Panc1 (cell line): Measurements from ENCODE around the gene INPP5A. TPM values are rescaled to one million over a fixed set of nuclear protein-coding genes. Genes with fewer than 3 reads are reported as not detected.
A peak's percentile ranks its signal among the peaks of the same experiment; 100 is the strongest.

Experiments used
- ATAC-seq: fragments of 200-7000 bp; cut with Tn5 transposase; 2 replicates; pipeline ENCODE4 v1.9.1; 2020; ENCODE audit warnings: mild to moderate bottlenecking, moderate library complexity
- BruUV-seq: library from RNA; stranded (reverse); fragments of 400-500 nt; replicated peaks from 2 replicates; lab custom pipeline; 2021; lab: Mats Ljungman, UMichigan
- CTCF ChIA-PET: fragments of 300-600 bp; sonication (Branson Sonifier 250); formaldehyde crosslinking; loops from one replicate; lab custom pipeline; 2022; ENCODE audit warnings: antibody characterized with exemption; lab: Charles Lee
- POLR2A ChIA-PET: fragments of 300-600 bp; sonication (Branson Sonifier 250); formaldehyde crosslinking; loops from one replicate; lab custom pipeline; 2022; ENCODE audit warnings: antibody characterized with exemption; lab: Charles Lee
- DNase-seq: peaks from one replicate; pipeline ENCODE4 v3.0.0-alpha.2; 2010; ENCODE audit warnings: low read depth, low spot score
- H3K27ac ChIP-seq: 2 replicates; pipeline ENCODE4 v1.5.1; 2011; ENCODE audit warnings: mild to moderate bottlenecking, low read length, inconsistent platforms
- H3K27me3 ChIP-seq: fragments of 200-500 bp; sonication (Bioruptor generic); 2 replicates; pipeline ENCODE4 v1.6.0; 2014; ENCODE audit warnings: low read length, inconsistent platforms; ENCODE audit not compliant: control insufficient read depth, insufficient read depth
- H3K36me3 ChIP-seq: fragments of 200-500 bp; sonication (Bioruptor generic); 2 replicates; pipeline ENCODE4 v1.5.1; 2014; ENCODE audit warnings: inconsistent platforms, mild to moderate bottlenecking, low read length, moderate library complexity; ENCODE audit not compliant: control insufficient read depth, insufficient read depth
- H3K4me1 ChIP-seq: 2 replicates; pipeline ENCODE4 v1.5.1; 2011; ENCODE audit warnings: inconsistent platforms, mild to moderate bottlenecking, low read length, moderate library complexity; ENCODE audit not compliant: control insufficient read depth, insufficient read depth
- H3K4me3 ChIP-seq, 2 experiments: 2 replicates each; pipeline ENCODE4 v1.5.1; 2011 to 2012; ENCODE audit warnings: low read depth in 2 of 2, low read length in 2 of 2, mild to moderate bottlenecking in 2 of 2, inconsistent platforms in 1 of 2, moderate library complexity in 1 of 2
- H3K9me3 ChIP-seq: fragments of 200-500 bp; sonication (Bioruptor generic); 2 replicates; pipeline ENCODE4 v1.5.1; 2014; ENCODE audit warnings: low read depth, mild to moderate bottlenecking, inconsistent platforms, low read length, moderate library complexity; ENCODE audit not compliant: control insufficient read depth, insufficient read depth
- CTCF ChIP-seq: fragments of 450-650 bp; IDR thresholded peaks from 2 replicates; pipeline ENCODE4 v1.5.1; 2017; ENCODE audit warnings: mild to moderate bottlenecking
- POLR2AphosphoS5 ChIP-seq: IDR thresholded peaks from 2 replicates; pipeline ENCODE4 v1.6.1; 2012; ENCODE audit warnings: mild to moderate bottlenecking, low read depth, low read length, moderate library complexity
- REST ChIP-seq, 2 experiments: IDR thresholded peaks; 2 replicates each; pipeline ENCODE4 v1.6.1; 2011 to 2012; ENCODE audit warnings: low read depth in 2 of 2, control low read depth in 1 of 2, low read length in 1 of 2, mild to moderate bottlenecking in 1 of 2, moderate library complexity in 1 of 2; ENCODE audit not compliant: insufficient read depth in 1 of 2
- SIN3A ChIP-seq: IDR thresholded peaks from 2 replicates; pipeline ENCODE4 v1.6.1; 2012; ENCODE audit warnings: low read depth, mild to moderate bottlenecking, low read length, moderate library complexity, borderline replicate concordance; ENCODE audit not compliant: insufficient read depth
- TCF7L2 ChIP-seq: IDR thresholded peaks from 2 replicates; pipeline ENCODE4 v1.6.1; 2011; ENCODE audit warnings: mild to moderate bottlenecking, low read depth, low read length, inconsistent platforms
- in situ Hi-C: cut with HindIII; loops from 2 replicates; pipeline ENCODE4 v1.10.0; 2016; ENCODE audit warnings: low sequenced_read_pairs, low pct_unique_long_range_greater_than_20kb
- intact Hi-C: fragments of 100-400 bp; cut with micrococcal nuclease; formaldehyde crosslinking; loops from one replicate; pipeline ENCODE4 v1.10.0; 2022; ENCODE audit not compliant: unreplicated experiment
- total RNA-seq: library from RNA; stranded (reverse); gene quantifications from one replicate; pipeline ENCODE4 v1.2.1, GENCODE V29; 2021; ENCODE audit not compliant: unreplicated experiment

Gene INPP5A
- total RNA-seq, 1 experiment from 2014 or later: 60.0 TPM

GRCh38 chr10:132542819-132543218, 5.2 kb downstream of the INPP5A start:
- ATAC-seq (no peak), DNase-seq (no peak)
- Histone ChIP-seq H3K36me3 (no peaks in the 10 kb centered on the region), H3K4me3 (no peak overlapping the region), H3K9me3 (no peaks in the 10 kb centered on the region), H3K27me3 (no peaks in the 10 kb centered on the region), H3K27ac (no peak overlapping the region), H3K4me1 (peaks cover 47% of the 10 kb centered on the region)
- in situ Hi-C loops: no loop called here
- BruUV-seq: no TSS peak
- CTCF ChIA-PET: no interaction called here
- TF ChIP-seq REST (IDR thresholded peaks at IDR 0.05; ENCODE audit: insufficient read depth in 1 of 2, low read depth in 2 of 2, low read length in 1 of 2) (no peak), POLR2AphosphoS5 (no peak), SIN3A (no peak), TCF7L2 (no peak), CTCF (no peak)
- POLR2A ChIA-PET: no interaction called here
- intact Hi-C loops: loop anchor here (5.0 kb wide), 1 partner anchor 34 kb away; no protein-coding TSS in a partner anchor

- CTCF ChIA-PET: no interaction called here
Observed at GRCh38 chr10:132543916-132544743, 6.5 kb downstream of the INPP5A start.

More at GRCh38 chr10:132543916-132544743, 6.5 kb downstream of the INPP5A start:
- no peak for TF ChIP-seq REST (IDR thresholded peaks at IDR 0.05; ENCODE audit: insufficient read depth in 1 of 2, low read depth in 2 of 2, low read length in 1 of 2)
- no peak for TF ChIP-seq SIN3A
- no peak for TF ChIP-seq POLR2AphosphoS5
- TF ChIP-seq CTCF: no peak
- no peak for TF ChIP-seq TCF7L2
- no peaks in the 10 kb centered on the region for H3K36me3 ChIP-seq
- no peaks in the 10 kb centered on the region for H3K27me3 ChIP-seq
- no peaks in the 10 kb centered on the region for H3K9me3 ChIP-seq
- H3K4me3 ChIP-seq: no peak overlapping the region
- ATAC-seq (no peak), DNase-seq (no peak)
- peaks cover 37% of the 10 kb centered on the region for H3K4me1 ChIP-seq
- intact Hi-C loops: loop anchor here (5.0 kb wide), 1 partner anchor 33 kb away; no protein-coding TSS in a partner anchor
- 0 out of 2 replicates have a peak overlapping the region, but pooled peaks have one; percentile 3 for H3K27ac ChIP-seq
- in situ Hi-C loops: no loop called here
- POLR2A ChIA-PET: no interaction called here
- no TSS peak for BruUV-seq
